HepG2 (cell line): ENCODE results near the gene CIROP. TPM values are rescaled to one million over a fixed set of nuclear protein-coding genes. Genes with fewer than 3 reads are reported as not detected.

Experiments
- AHDC1 ChIP-seq: sonication (generic); formaldehyde crosslinking; IDR thresholded peaks from 2 replicates; pipeline ENCODE4 v1.5.1; 2020; ENCODE audit warnings: mild to moderate bottlenecking, missing genetic modification reagents, borderline replicate concordance
- ARID5B ChIP-seq: IDR thresholded peaks from 2 replicates; pipeline ENCODE4 v1.4.0; 2020; ENCODE audit warnings: mild to moderate bottlenecking, missing genetic modification reagents
- CREB1 ChIP-seq, 2 experiments: fragments of 450-650 bp in 1 of 2; IDR thresholded peaks; 2 replicates each; pipeline ENCODE4 v1.6.1; 2016 to 2017; ENCODE audit warnings: control low read depth in 1 of 2, mild to moderate bottlenecking in 1 of 2, missing compliant biosample characterization in 1 of 2, missing genetic modification characterization in 1 of 2
- FOXC1 ChIP-seq: sonication (generic); formaldehyde crosslinking; IDR thresholded peaks from 2 replicates; pipeline ENCODE4 v1.8.0; 2022; ENCODE audit warnings: mild to moderate bottlenecking, missing genetic modification reagents, borderline replicate concordance
- HOXA9 ChIP-seq: sonication (generic); formaldehyde crosslinking; IDR thresholded peaks from 2 replicates; pipeline ENCODE4 v1.8.1; 2022; ENCODE audit warnings: missing genetic modification reagents, mild to moderate bottlenecking, moderate library complexity, borderline replicate concordance
- JUN ChIP-seq: sonication (generic); formaldehyde crosslinking; IDR thresholded peaks from 2 replicates; pipeline ENCODE4 v1.4.0; 2020; ENCODE audit warnings: mild to moderate bottlenecking, missing genetic modification reagents
- MXI1 ChIP-seq: IDR thresholded peaks from 3 replicates; pipeline ENCODE4 v1.6.1; 2012; ENCODE audit warnings: low read depth, low read length, inconsistent platforms, borderline replicate concordance
- MYC ChIP-seq: sonication (generic); formaldehyde crosslinking; IDR thresholded peaks from 2 replicates; pipeline ENCODE4 v1.9.0; 2021; ENCODE audit warnings: missing genetic modification reagents, borderline replicate concordance
- NONO ChIP-seq, 2 experiments: fragments of 450-650 bp in 1 of 2; sonication (generic) in 1 of 2; formaldehyde crosslinking in 1 of 2; IDR thresholded peaks in 1 of 2; conservative IDR thresholded peaks in 1 of 2; 2 replicates each; pipeline versions ENCODE4 v1.6.1 to v1.8.0; 2017 to 2022; ENCODE audit warnings: mild to moderate bottlenecking in 1 of 2, missing genetic modification reagents in 1 of 2, moderate library complexity in 1 of 2
- PHF20 ChIP-seq: sonication (generic); formaldehyde crosslinking; IDR thresholded peaks from 2 replicates; pipeline ENCODE4 v1.5.0; 2020; ENCODE audit warnings: mild to moderate bottlenecking, missing genetic modification reagents
- POGZ ChIP-seq: sonication (generic); formaldehyde crosslinking; IDR thresholded peaks from 2 replicates; pipeline ENCODE4 v1.4.0; 2020; ENCODE audit warnings: mild to moderate bottlenecking, missing genetic modification reagents
- SKI ChIP-seq: fragments of 450-650 bp; IDR thresholded peaks from one replicate; pipeline ENCODE4 v1.6.1; 2018; ENCODE audit warnings: mild to moderate bottlenecking; ENCODE audit not compliant: partially characterized antibody
- SNAPC2 ChIP-seq: sonication (generic); formaldehyde crosslinking; IDR thresholded peaks from 2 replicates; pipeline ENCODE4 v1.8.1; 2022; ENCODE audit warnings: mild to moderate bottlenecking, missing genetic modification reagents
- TBX2 ChIP-seq: sonication (generic); formaldehyde crosslinking; IDR thresholded peaks from 2 replicates; pipeline ENCODE4 v1.5.0; 2020; ENCODE audit warnings: missing genetic modification reagents, mild to moderate bottlenecking, borderline replicate concordance
- XRCC5 ChIP-seq: fragments of 200-400 bp; formaldehyde crosslinking; optimal IDR thresholded peaks from 2 replicates; pipeline ENCODE3; 2017; ENCODE audit warnings: mild to moderate bottlenecking, low read length
- ZNF138 ChIP-seq: sonication (generic); formaldehyde crosslinking; IDR thresholded peaks from 2 replicates; pipeline ENCODE4 v1.5.0; 2020; ENCODE audit warnings: mild to moderate bottlenecking, low read depth, missing genetic modification reagents
- ZNF235 ChIP-seq: sonication (generic); formaldehyde crosslinking; IDR thresholded peaks from 2 replicates; pipeline ENCODE4 v1.8.1; 2023; ENCODE audit warnings: mild to moderate bottlenecking, missing genetic modification reagents, borderline replicate concordance
- ZNF549 ChIP-seq: sonication (generic); formaldehyde crosslinking; IDR thresholded peaks from 2 replicates; pipeline ENCODE4 v1.5.0; 2020; ENCODE audit warnings: missing genetic modification reagents
- ZNF567 ChIP-seq: sonication (generic); formaldehyde crosslinking; IDR thresholded peaks from 2 replicates; pipeline ENCODE4 v1.8.1; 2023; ENCODE audit warnings: mild to moderate bottlenecking, missing genetic modification reagents, borderline replicate concordance
- ZNF672 ChIP-seq: sonication (generic); formaldehyde crosslinking; IDR thresholded peaks from 2 replicates; pipeline ENCODE4 v1.8.1; 2022; ENCODE audit warnings: missing genetic modification reagents
- ZSCAN21 ChIP-seq: sonication (generic); formaldehyde crosslinking; IDR thresholded peaks from 2 replicates; pipeline ENCODE4 v1.8.0; 2022; ENCODE audit warnings: mild to moderate bottlenecking, missing genetic modification reagents, moderate library complexity, borderline replicate concordance
- polyA plus RNA-seq, 8 experiments: library from polyadenylated mRNA; depleted of rRNA in 3 of 8; stranded (reverse) in 7 of 8; unstranded in 1 of 8; fragments of >200 nt; fragmentation: Illumina TruSeq in 4 of 8; extraction: Trizol in 4 of 8; gene quantifications; 2 replicates each; pipeline versions ENCODE4 v1.2.1 to v1.2.3, GENCODE V29; 2011 to 2016; ENCODE audit warnings: low read depth in 4 of 8, missing spikeins in 1 of 8, mixed read lengths in 1 of 8; ENCODE audit not compliant: insufficient read depth in 1 of 8
- total RNA-seq, 5 experiments: library from RNA; depleted of rRNA; stranded (reverse); fragments of >200 nt; fragmentation: Illumina TruSeq; extraction: Trizol; gene quantifications; 2 replicates each; pipeline ENCODE4 v1.2.3, GENCODE V29; 2016; ENCODE audit warnings: low read depth in 1 of 5

The CIROP gene
- total and polyA plus RNA-seq, 2 of the 13 experiments (the other 11 are each of a cell fraction or from before 2014, with no cell fraction given) = 0.07 TPM; not detected in 1

- no peak for TF ChIP-seq ZNF235 (CRISPR knock-in tag)
- TF ChIP-seq TBX2 (CRISPR knock-in tag) = no peak
- no peak for TF ChIP-seq ZSCAN21
- no peak for TF ChIP-seq SNAPC2 (CRISPR knock-in tag)
- no peak for TF ChIP-seq ZNF672 (CRISPR knock-in tag)
- TF ChIP-seq ARID5B = no peak
- no peak for TF ChIP-seq ZNF138 (CRISPR knock-in tag)
- TF ChIP-seq MYC = no peak
- peak; percentile 64 for TF ChIP-seq XRCC5
- no peak for TF ChIP-seq ZNF549 (CRISPR knock-in tag)
- TF ChIP-seq MXI1 = no peak
- no peak for TF ChIP-seq FOXC1
- TF ChIP-seq SKI = peak; percentile 3
- TF ChIP-seq JUN (CRISPR knock-in tag) = no peak
- 0 out of 2 replicates have a peak, but pooled peaks have one; percentile 28 for TF ChIP-seq HOXA9 (CRISPR knock-in tag)
- no peak for TF ChIP-seq AHDC1
- no peak for TF ChIP-seq POGZ (CRISPR knock-in tag)
- no peak for TF ChIP-seq NONO (IDR thresholded peaks at IDR 0.05)
- no peak; the same call in 1 of the 2 replicates for TF ChIP-seq NONO (CRISPR knock-in tag; conservative IDR thresholded peaks at IDR 0.05)
- peak; percentile 65 for TF ChIP-seq CREB1 (IDR thresholded peaks at IDR 0.05)
- no peak for TF ChIP-seq CREB1 (CRISPR knock-in tag; IDR thresholded peaks at IDR 0.05)
- no peak for TF ChIP-seq PHF20 (CRISPR knock-in tag)
- TF ChIP-seq ZNF567 = no peak
These were observed 10.4 kb upstream of the CIROP start (continued) for GRCh38 chr14:23115039-23115731.
